Measurements from ENCODE around the gene NXPH2.

The NXPH2 gene

GRCh38 chr2:138723196-138723987, 56.8 kb downstream of the NXPH2 start:
- H3K9ac ChIP-seq (ENCODE audit: low read length) = no peak overlapping the region
- H3K4me3 ChIP-seq (ENCODE audit: insufficient read depth, low read length, poor library complexity, severe bottlenecking) = no peak overlapping the region
- H3K4me2 ChIP-seq (ENCODE audit: low read depth, low read length, poor library complexity, severe bottlenecking) = no peak overlapping the region
- no peaks in the 10 kb centered on the region for H4K20me1 ChIP-seq (ENCODE audit: low read depth, low read length)
- no peaks in the 10 kb centered on the region for H3K27me3 ChIP-seq (ENCODE audit: low read length)
- no peaks in the 10 kb centered on the region for H3K79me2 ChIP-seq (ENCODE audit: insufficient read depth, low read length)
- TF ChIP-seq EZH2phosphoT487 (conservative IDR thresholded peaks at IDR 0.05; ENCODE audit: low read length) (no peak), CTCF (IDR thresholded peaks at IDR 0.05; ENCODE audit: insufficient read depth, low read length, poor library complexity, severe bottlenecking) (no peak)
- H3K27ac ChIP-seq (ENCODE audit: low read depth, low read length) = no peak overlapping the region
- H3K9me3 ChIP-seq (ENCODE audit: insufficient read depth, low read length) = no peaks in the 10 kb centered on the region
- no peaks in the 10 kb centered on the region for H3K9me2 ChIP-seq (replicated peaks; ENCODE audit: insufficient read depth, low read length)
- H3K36me3 ChIP-seq (ENCODE audit: low read length) = no peaks in the 10 kb centered on the region
- H2AFZ ChIP-seq (ENCODE audit: low read depth, low read length, severe bottlenecking) = no peak overlapping the region
- no peaks in the 10 kb centered on the region for H3F3A ChIP-seq (ENCODE audit: insufficient read depth)

GRCh38 chr2:138722316-138722715, 57.9 kb downstream of the NXPH2 start:
- H3K9me3 ChIP-seq (ENCODE audit: insufficient read depth, low read length) = no peaks in the 10 kb centered on the region
- TF ChIP-seq EZH2phosphoT487 (conservative IDR thresholded peaks at IDR 0.05; ENCODE audit: low read length) (no peak), CTCF (IDR thresholded peaks at IDR 0.05; ENCODE audit: insufficient read depth, low read length, poor library complexity, severe bottlenecking) (no peak)
- no peaks in the 10 kb centered on the region for H3K79me2 ChIP-seq (ENCODE audit: insufficient read depth, low read length)
- no peak overlapping the region for H3K9ac ChIP-seq (ENCODE audit: low read length)
- H4K20me1 ChIP-seq (ENCODE audit: low read depth, low read length) = no peaks in the 10 kb centered on the region
- no peaks in the 10 kb centered on the region for H3F3A ChIP-seq (ENCODE audit: insufficient read depth)
- H3K27ac ChIP-seq (ENCODE audit: low read depth, low read length) = no peak overlapping the region
- H2AFZ ChIP-seq (ENCODE audit: low read depth, low read length, severe bottlenecking) = no peak overlapping the region
- no peaks in the 10 kb centered on the region for H3K9me2 ChIP-seq (replicated peaks; ENCODE audit: insufficient read depth, low read length)
- no peaks in the 10 kb centered on the region for H3K27me3 ChIP-seq (ENCODE audit: low read length)
- H3K36me3 ChIP-seq (ENCODE audit: low read length) = no peaks in the 10 kb centered on the region
- no peak overlapping the region for H3K4me2 ChIP-seq (ENCODE audit: low read depth, low read length, poor library complexity, severe bottlenecking)
- H3K4me3 ChIP-seq (ENCODE audit: insufficient read depth, low read length, poor library complexity, severe bottlenecking) = no peak overlapping the region

- H3K79me2 ChIP-seq (ENCODE audit: insufficient read depth, low read length) = no peaks in the 10 kb centered on the region
- H3K4me2 ChIP-seq (ENCODE audit: low read depth, low read length, poor library complexity, severe bottlenecking) = no peak overlapping the region
- no peak for TF ChIP-seq CTCF (IDR thresholded peaks at IDR 0.05; ENCODE audit: insufficient read depth, low read length, poor library complexity, severe bottlenecking)
- no peaks in the 10 kb centered on the region for H3K9me3 ChIP-seq (ENCODE audit: insufficient read depth, low read length)
- H3K9ac ChIP-seq (ENCODE audit: low read length) = no peak overlapping the region
- H3K27me3 ChIP-seq (ENCODE audit: low read length) = no peaks in the 10 kb centered on the region
- no peaks in the 10 kb centered on the region for H3K36me3 ChIP-seq (ENCODE audit: low read length)
- H3K4me3 ChIP-seq (ENCODE audit: insufficient read depth, low read length, poor library complexity, severe bottlenecking) = no peak overlapping the region
- no peaks in the 10 kb centered on the region for H3K9me2 ChIP-seq (replicated peaks; ENCODE audit: insufficient read depth, low read length)
- no peaks in the 10 kb centered on the region for H3F3A ChIP-seq (ENCODE audit: insufficient read depth)
- no peak overlapping the region for H3K27ac ChIP-seq (ENCODE audit: low read depth, low read length)
- H2AFZ ChIP-seq (ENCODE audit: low read depth, low read length, severe bottlenecking) = no peak overlapping the region
- H4K20me1 ChIP-seq (ENCODE audit: low read depth, low read length) = no peaks in the 10 kb centered on the region
Measured at GRCh38 chr2:138720035-138720838, 60.0 kb downstream of the NXPH2 start.
